HG03521 (cell line): Measurements from ENCODE around the gene EML6.

ENCODE experiments used
- ATAC-seq: cut with Tn5 transposase; IDR thresholded peaks from one replicate; pipeline ENCODE4 v1.9.1; 2021; ENCODE audit warnings: mild to moderate bottlenecking, moderate library complexity; ENCODE audit not compliant: unreplicated experiment

The EML6 gene

DNA sequence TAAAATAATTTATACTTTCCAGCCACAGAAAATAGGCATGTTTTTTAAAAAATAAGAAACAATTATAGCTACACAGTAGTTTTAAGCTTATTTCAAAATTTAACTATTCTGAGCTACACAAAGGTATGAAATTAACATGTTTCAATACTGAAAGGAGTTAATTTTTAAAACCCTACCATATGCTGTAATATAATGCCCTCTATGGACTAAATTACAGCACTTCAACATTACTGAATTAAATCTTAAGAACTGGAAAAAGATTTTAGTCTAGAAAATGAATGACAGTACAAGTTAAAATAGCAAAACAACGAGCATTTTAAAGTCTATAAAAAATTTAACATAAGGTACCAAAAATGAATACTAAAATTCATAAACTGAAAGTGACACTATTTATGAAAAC lies 290.5 kb downstream of the EML6 start:
- no peak for ATAC-seq

DNA sequence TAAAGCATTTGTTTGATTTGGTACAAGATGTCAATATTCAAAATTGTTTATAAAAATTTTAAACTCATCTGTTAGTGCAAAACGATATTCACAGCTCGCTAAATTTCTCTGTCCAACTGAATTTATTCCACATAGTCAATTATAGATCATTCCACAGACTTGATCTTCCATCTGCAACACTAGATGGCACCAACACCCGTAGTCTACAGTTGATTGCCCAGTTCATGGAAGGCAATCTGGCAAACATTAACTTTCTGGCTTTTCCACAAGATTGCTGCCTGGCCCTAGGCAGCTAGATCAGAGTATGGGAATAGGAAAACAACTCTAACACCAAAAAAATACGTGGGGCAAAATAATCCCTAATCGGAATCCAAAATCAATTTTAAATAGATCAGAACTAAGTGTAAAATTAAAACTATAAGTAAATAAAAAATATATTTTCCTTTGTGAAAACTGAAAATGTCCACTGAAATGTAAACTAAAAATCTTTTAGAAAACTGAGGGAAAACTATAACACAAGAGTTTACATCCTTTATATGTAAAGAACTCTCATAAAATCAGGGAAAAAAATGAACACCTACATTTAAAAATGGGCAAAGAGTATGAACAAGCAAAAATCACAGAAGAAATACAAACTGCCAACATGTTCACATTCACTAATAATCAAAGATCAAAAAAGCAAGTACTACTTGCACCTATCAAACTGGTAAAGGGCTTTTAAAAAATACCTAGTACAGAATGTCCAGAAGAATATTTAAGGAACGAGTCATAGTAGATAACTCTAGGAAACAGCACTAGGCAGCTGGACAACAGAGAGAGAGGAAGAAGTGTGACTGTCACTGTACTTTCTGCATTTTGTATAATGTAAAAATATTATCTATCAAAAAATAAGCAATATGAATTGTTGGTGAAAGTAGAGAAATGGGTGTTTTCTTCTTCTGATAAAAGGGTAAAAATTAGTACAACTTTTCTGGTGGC lies 291.8 kb downstream of the EML6 start:
- no peak for ATAC-seq

DNA sequence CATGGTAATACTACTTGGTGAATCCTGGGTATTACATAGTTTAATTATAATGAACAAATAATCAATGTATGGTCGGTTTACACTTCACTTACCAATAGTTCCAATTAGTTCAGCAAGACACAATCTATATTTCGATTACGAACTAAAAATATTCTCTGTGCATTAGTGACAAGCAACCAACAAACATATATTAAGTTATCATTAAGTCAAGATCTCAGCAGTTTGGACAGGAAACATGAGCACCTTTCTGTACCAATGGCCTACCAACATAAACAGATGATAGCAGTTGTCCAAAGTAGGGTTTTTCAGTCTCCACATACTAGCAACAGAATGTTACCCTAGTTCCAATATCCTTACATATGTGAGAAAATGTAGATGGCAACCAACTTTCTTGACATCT lies 294.0 kb downstream of the EML6 start:
- no peak for ATAC-seq

GRCh38 chr2:55017880-55018279 lies 294.4 kb downstream of the EML6 start:
- ATAC-seq, result no peak

GRCh38 chr2:55018619-55019018 lies 295.2 kb downstream of the EML6 start:
- ATAC-seq, result no peak

DNA sequence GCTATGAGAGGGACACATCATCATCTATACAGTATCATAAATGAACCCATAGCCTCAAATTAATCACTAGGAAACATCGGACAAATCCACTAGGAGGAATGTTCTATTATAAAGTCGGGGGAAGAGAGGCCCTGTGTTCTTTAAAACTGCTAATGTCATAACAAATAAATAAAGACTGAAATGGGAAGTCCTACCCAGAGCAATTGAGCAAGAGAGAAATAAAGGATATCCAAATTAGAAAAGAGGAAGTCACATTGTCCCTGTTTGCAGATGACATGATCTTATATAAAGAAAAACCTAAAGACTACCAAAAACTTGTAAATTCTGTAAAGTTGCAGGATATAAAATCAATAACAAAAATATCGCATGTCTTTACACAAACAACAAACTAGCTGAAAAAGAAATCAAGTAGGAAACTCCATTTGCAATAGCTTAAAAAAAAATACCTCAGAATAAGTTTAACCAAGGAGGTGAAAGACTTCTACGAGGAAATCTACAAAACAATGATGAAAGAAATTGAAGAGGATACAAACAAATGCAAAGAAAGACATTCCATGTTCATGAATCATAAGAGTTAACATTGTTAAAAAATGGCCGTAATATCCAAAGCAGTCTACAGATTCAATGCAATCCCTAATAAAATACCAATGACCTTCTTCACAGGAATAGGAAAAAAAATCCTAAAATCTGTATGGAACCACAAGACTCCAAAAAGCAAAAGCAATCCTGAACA lies 296.2 kb downstream of the EML6 start:
- no peak for ATAC-seq
